HepG2 (cell line): ENCODE results near the gene SH3PXD2A. TPM values are rescaled to one million over a fixed set of nuclear protein-coding genes. Genes with fewer than 3 reads are reported as not detected.

Experiments used
- ATAC-seq: fragments of 200-7000 bp; cut with Tn5 transposase; 3 replicates; pipeline ENCODE4 v1.9.1; 2020; ENCODE audit warnings: mild to moderate bottlenecking, moderate library complexity
- BruUV-seq: library from RNA; stranded (reverse); fragments of 400-500 nt; replicated peaks from 2 replicates; lab custom pipeline; 2021; lab: Mats Ljungman, UMichigan
- CTCF ChIA-PET: fragments of 300-600 bp; formaldehyde crosslinking; extraction: SDS; loops from one replicate; lab custom pipeline; 2021; ENCODE audit warnings: low total read pairs, inconsistent platforms, low intra/inter-chr PET ratio; lab: Yijun Ruan, JAX
- POLR2A ChIA-PET: fragments of 350-600 bp; sonication (Branson Sonifier 250); formaldehyde crosslinking; loops from one replicate; lab custom pipeline; 2020; ENCODE audit warnings: antibody characterized with exemption, inconsistent platforms; lab: Yijun Ruan, JAX
- DNase-seq: peaks from one replicate; pipeline ENCODE4 v3.0.0-alpha.2; 2015; ENCODE audit warnings: low spot score
- FAIRE-seq: peaks from 3 replicates; lab custom pipeline; 2011; peaks lifted over from hg19 to GRCh38; lab: Jason Lieb, UNC
- H2AFZ ChIP-seq: one replicate; pipeline ENCODE4 v1.6.1; 2011; ENCODE audit warnings: low read length, inconsistent platforms
- H3K27ac ChIP-seq: fragments of 300-600 bp; 3 replicates; pipeline ENCODE4 v1.8.0; 2011; ENCODE audit warnings: mixed run types, mild to moderate bottlenecking, mixed read lengths, low read length, inconsistent platforms; ENCODE audit not compliant: insufficient read depth; ENCODE audit errors: extremely low read length
- H3K27me3 ChIP-seq, 2 experiments: fragments of 200-600 bp in 1 of 2; 2 replicates in 1 of 2; 3 replicates in 1 of 2; pipeline versions ENCODE4 v1.6.0 to v1.8.0; 2011; ENCODE audit warnings: low read length in 2 of 2, mild to moderate bottlenecking in 2 of 2, moderate library complexity in 2 of 2, inconsistent platforms in 1 of 2; ENCODE audit not compliant: insufficient read depth in 2 of 2, control insufficient read depth in 1 of 2
- H3K36me3 ChIP-seq, 2 experiments: fragments of 200-600 bp in 1 of 2; replicated peaks in 1 of 2; 2 replicates in 1 of 2; 3 replicates in 1 of 2; pipeline versions ENCODE4 v1.5.1 to v1.8.0; 2011; ENCODE audit warnings: low read length in 2 of 2, inconsistent platforms in 1 of 2; ENCODE audit not compliant: insufficient read depth in 2 of 2, control insufficient read depth in 1 of 2
- H3K4me1 ChIP-seq: 2 replicates; pipeline ENCODE4 v1.5.1; 2012; ENCODE audit warnings: low read length, inconsistent platforms; ENCODE audit not compliant: insufficient read depth
- H3K4me2 ChIP-seq: 2 replicates; pipeline ENCODE4 v1.6.0; 2011; ENCODE audit warnings: low read depth, low read length, inconsistent platforms
- H3K4me3 ChIP-seq, 3 experiments: fragments of 200-600 bp in 1 of 3; sonication (generic), shearing (Covaris generic) in 1 of 3; replicated peaks in 1 of 3; 2 replicates each; pipeline ENCODE4 v1.5.1; 2011 to 2016; ENCODE audit warnings: low read length in 3 of 3, inconsistent platforms in 2 of 3, low read depth in 2 of 3, mild to moderate bottlenecking in 2 of 3, control low read depth in 1 of 3, mixed read lengths in 1 of 3; ENCODE audit not compliant: insufficient read depth in 1 of 3
- H3K79me2 ChIP-seq: one replicate; pipeline ENCODE4 v1.6.1; 2011; ENCODE audit warnings: low read length, inconsistent platforms; ENCODE audit not compliant: insufficient read depth
- H3K9ac ChIP-seq: 2 replicates; pipeline ENCODE4 v1.6.0; 2011; ENCODE audit warnings: mild to moderate bottlenecking, low read depth, low read length, inconsistent platforms; ENCODE audit not compliant: insufficient read depth
- H3K9me3 ChIP-seq: 2 replicates; pipeline ENCODE4 v1.5.1; 2012; ENCODE audit warnings: mild to moderate bottlenecking, low read length
- H4K20me1 ChIP-seq: 2 replicates; pipeline ENCODE4 v1.6.0; 2011; ENCODE audit warnings: inconsistent platforms, mild to moderate bottlenecking, low read length, moderate library complexity; ENCODE audit not compliant: insufficient read depth
- HNF4A ChIP-seq: sonication (generic); formaldehyde crosslinking; IDR thresholded peaks from 2 replicates; pipeline ENCODE4 v1.4.0; 2020; ENCODE audit warnings: missing genetic modification reagents
- RARG ChIP-seq: sonication (generic); formaldehyde crosslinking; IDR thresholded peaks from 2 replicates; pipeline ENCODE4 v1.4.0; 2020; ENCODE audit warnings: low read depth, mild to moderate bottlenecking, missing genetic modification reagents
- SIX1 ChIP-seq: sonication (generic); formaldehyde crosslinking; IDR thresholded peaks from 2 replicates; pipeline ENCODE4 v1.4.0; 2020; ENCODE audit warnings: missing genetic modification reagents, borderline replicate concordance
- SNAPC2 ChIP-seq: sonication (generic); formaldehyde crosslinking; IDR thresholded peaks from 2 replicates; pipeline ENCODE4 v1.8.1; 2022; ENCODE audit warnings: mild to moderate bottlenecking, missing genetic modification reagents
- SP1 ChIP-seq, 2 experiments: fragments of 450-650 bp in 1 of 2; sonication (generic) in 1 of 2; formaldehyde crosslinking in 1 of 2; IDR thresholded peaks; 2 replicates each; pipeline versions ENCODE4 v1.4.0 to v1.6.1; 2016 to 2020; ENCODE audit warnings: missing genetic modification reagents in 1 of 2
- ZBTB7B ChIP-seq: sonication (generic); formaldehyde crosslinking; IDR thresholded peaks from 2 replicates; pipeline ENCODE4 v1.4.0; 2020; ENCODE audit warnings: missing genetic modification reagents
- ZNF224 ChIP-seq: sonication (generic); formaldehyde crosslinking; IDR thresholded peaks from 2 replicates; pipeline ENCODE4 v1.5.0; 2020; ENCODE audit warnings: mild to moderate bottlenecking, missing genetic modification reagents
- WGBS: methylation state at CpG from one replicate; pipeline ENCODE4 v1.1.6; 2017; ENCODE audit warnings: low lambda C conversion rate; 5-methylcytosine and 5-hydroxymethylcytosine counted together
- in situ Hi-C: cut with HindIII; loops from 2 replicates; pipeline ENCODE4 v1.10.0; 2017; ENCODE audit warnings: low pct_unique_long_range_greater_than_20kb; ENCODE audit not compliant: extremely low pct_ligation_motif_present
- intact Hi-C: fragments of 100-400 bp; cut with micrococcal nuclease; formaldehyde crosslinking; loops from one replicate; pipeline ENCODE4 v1.10.0; 2022; ENCODE audit not compliant: unreplicated experiment
- polyA plus RNA-seq, 8 experiments: library from polyadenylated mRNA; depleted of rRNA in 3 of 8; stranded (reverse) in 7 of 8; unstranded in 1 of 8; fragments of >200 nt; fragmentation: Illumina TruSeq in 4 of 8; extraction: Trizol in 4 of 8; gene quantifications; 2 replicates each; pipeline versions ENCODE4 v1.2.1 to v1.2.3, GENCODE V29; 2011 to 2016; ENCODE audit warnings: low read depth in 4 of 8, missing spikeins in 1 of 8, mixed read lengths in 1 of 8; ENCODE audit not compliant: insufficient read depth in 1 of 8
- total RNA-seq, 5 experiments: library from RNA; depleted of rRNA; stranded (reverse); fragments of >200 nt; fragmentation: Illumina TruSeq; extraction: Trizol; gene quantifications; 2 replicates each; pipeline ENCODE4 v1.2.3, GENCODE V29; 2016; ENCODE audit warnings: low read depth in 1 of 5
- TF ChIP-seq, protein P1 (sequence below): sonication (generic); formaldehyde crosslinking; IDR thresholded peaks from 2 replicates; pipeline ENCODE4 v1.5.0; 2020; ENCODE audit warnings: mild to moderate bottlenecking, missing genetic modification reagents
- TF ChIP-seq, protein P2 (sequence below): sonication (generic); formaldehyde crosslinking; IDR thresholded peaks from 2 replicates; pipeline ENCODE4 v1.4.0; 2020; ENCODE audit warnings: mild to moderate bottlenecking, missing genetic modification reagents

SH3PXD2A gene
- total and polyA plus RNA-seq, 2 of the 13 experiments (the other 11 are each of a cell fraction or from before 2014, with no cell fraction given), result 11.1 to 11.3 TPM

DNA sequence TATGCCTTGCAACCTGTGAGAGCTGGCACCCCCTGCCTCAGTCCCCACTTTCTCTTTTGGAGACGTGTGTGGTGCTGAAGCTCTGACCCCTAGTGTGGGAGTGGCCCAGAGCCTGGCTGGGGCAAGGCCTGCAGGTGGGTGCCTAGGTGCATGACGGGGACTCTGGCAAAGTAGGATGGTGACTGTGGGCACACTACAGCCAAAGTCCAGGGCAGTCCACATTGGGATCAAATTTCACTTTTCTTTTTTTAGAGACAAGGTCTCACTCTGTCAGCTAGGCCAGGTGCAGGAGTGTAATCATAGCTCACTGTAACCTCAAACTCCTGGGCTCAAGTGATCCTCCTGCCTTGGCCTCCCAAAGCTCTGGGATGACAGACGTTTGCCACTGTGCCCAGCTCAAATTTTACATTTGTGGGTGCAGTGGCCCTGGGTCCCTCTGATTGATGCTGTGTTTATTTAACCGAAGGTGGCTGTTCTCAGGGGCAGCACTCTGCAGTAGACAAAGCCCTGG lies 309.6 kb downstream of the SH3PXD2A start:
- ATAC-seq, result no peak; the same call in 2 of the 3 replicates
- peaks cover 18% of the 10 kb centered on the region for H3K4me1 ChIP-seq
- no peaks in the 10 kb centered on the region for H3K79me2 ChIP-seq
- ChIA-PET POLR2A (no interaction called here), CTCF (no interaction called here)
- no peak overlapping the region for H2AFZ ChIP-seq
- intact Hi-C loops, result no loop called here
- H3K4me2 ChIP-seq, result no peak overlapping the region
- no peak for FAIRE-seq
- no peak overlapping the region for H3K4me3 ChIP-seq
- peaks cover 4 to 59% of the 10 kb centered on the region in 2 experiments; a peak in 3 of 5 replicates for H3K27me3 ChIP-seq
- no peak for DNase-seq
- no peaks in the 10 kb centered on the region for H3K36me3 ChIP-seq
- in situ Hi-C loops, result no loop called here
- H4K20me1 ChIP-seq, result no peaks in the 10 kb centered on the region
- H3K9ac ChIP-seq, result no peak overlapping the region
- no peak overlapping the region for H3K27ac ChIP-seq
- 3% methylated on average over 4 of the region's 4 CpGs for WGBS
- TF ChIP-seq, protein P1, sequence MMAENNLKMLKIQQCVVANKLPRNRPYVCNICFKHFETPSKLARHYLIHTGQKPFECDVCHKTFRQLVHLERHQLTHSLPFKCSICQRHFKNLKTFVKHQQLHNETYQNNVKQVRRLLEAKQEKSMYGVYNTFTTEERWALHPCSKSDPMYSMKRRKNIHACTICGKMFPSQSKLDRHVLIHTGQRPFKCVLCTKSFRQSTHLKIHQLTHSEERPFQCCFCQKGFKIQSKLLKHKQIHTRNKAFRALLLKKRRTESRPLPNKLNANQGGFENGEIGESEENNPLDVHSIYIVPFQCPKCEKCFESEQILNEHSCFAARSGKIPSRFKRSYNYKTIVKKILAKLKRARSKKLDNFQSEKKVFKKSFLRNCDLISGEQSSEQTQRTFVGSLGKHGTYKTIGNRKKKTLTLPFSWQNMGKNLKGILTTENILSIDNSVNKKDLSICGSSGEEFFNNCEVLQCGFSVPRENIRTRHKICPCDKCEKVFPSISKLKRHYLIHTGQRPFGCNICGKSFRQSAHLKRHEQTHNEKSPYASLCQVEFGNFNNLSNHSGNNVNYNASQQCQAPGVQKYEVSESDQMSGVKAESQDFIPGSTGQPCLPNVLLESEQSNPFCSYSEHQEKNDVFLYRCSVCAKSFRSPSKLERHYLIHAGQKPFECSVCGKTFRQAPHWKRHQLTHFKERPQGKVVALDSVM, result peak; percentile 91
- TF ChIP-seq HNF4A (0 out of 2 replicates have a peak, but pooled peaks have one; percentile 16), SIX1 (CRISPR knock-in tag) (peak; percentile 30; the same call in 1 of the 2 replicates), ZNF224 (CRISPR knock-in tag) (0 out of 2 replicates have a peak, but pooled peaks have one; percentile 33), SNAPC2 (no peak), SP1 (IDR thresholded peaks at IDR 0.05) (no peak), SP1 (CRISPR knock-in tag; IDR thresholded peaks at IDR 0.05) (no peak), RARG (no peak), ZBTB7B (CRISPR knock-in tag) (no peak)
- TF ChIP-seq, protein P2, sequence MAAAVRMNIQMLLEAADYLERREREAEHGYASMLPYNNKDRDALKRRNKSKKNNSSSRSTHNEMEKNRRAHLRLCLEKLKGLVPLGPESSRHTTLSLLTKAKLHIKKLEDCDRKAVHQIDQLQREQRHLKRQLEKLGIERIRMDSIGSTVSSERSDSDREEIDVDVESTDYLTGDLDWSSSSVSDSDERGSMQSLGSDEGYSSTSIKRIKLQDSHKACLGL (CRISPR knock-in tag), result no peak
- BruUV-seq, result no TSS peak
- H3K9me3 ChIP-seq, result no peaks in the 10 kb centered on the region
